ENCODE results near the gene TAF1C.

- TF ChIP-seq CTCF (IDR thresholded peaks at IDR 0.05) (no peak), POLR2A (IDR thresholded peaks at IDR 0.05) (no peak)
Measured at GRCh38 chr16:84218956-84219355, 32.1 kb upstream of the TAF1C start.

All from thyroid gland (tissue), 4 donors.